Parathyroid adenoma (tissue), 2 donors: ENCODE measurements around the gene MFAP1.
A peak's percentile ranks its signal among the peaks of the same experiment; 100 is the strongest.

Experiments
- H2AFZ ChIP-seq: fragments of 300-600 bp; sonication (generic); one replicate; pipeline ENCODE4 v1.7.0; 2017; ENCODE audit warnings: antibody characterized with exemption, mild to moderate bottlenecking
- H3K27ac ChIP-seq: fragments of 300-600 bp; sonication (generic); one replicate; pipeline ENCODE4 v1.7.0; 2017
- H3K27me3 ChIP-seq: fragments of 300-600 bp; sonication (generic); one replicate; pipeline ENCODE4 v1.7.0; 2017; ENCODE audit warnings: low read length; ENCODE audit not compliant: control insufficient read depth, insufficient read depth
- H3K36me3 ChIP-seq: fragments of 300-600 bp; sonication (generic); one replicate; pipeline ENCODE4 v1.7.0; 2017; ENCODE audit warnings: low read length; ENCODE audit not compliant: control insufficient read depth, insufficient read depth
- H3K4me1 ChIP-seq: fragments of 300-600 bp; sonication (generic); one replicate; pipeline ENCODE4 v1.7.0; 2017; ENCODE audit warnings: control low read depth
- H3K4me2 ChIP-seq: fragments of 300-600 bp; sonication (generic); one replicate; pipeline ENCODE4 v1.7.0; 2017; ENCODE audit warnings: low read length
- H3K4me3 ChIP-seq: fragments of 300-600 bp; sonication (generic); one replicate; pipeline ENCODE4 v1.7.0; 2017; ENCODE audit warnings: low read depth, low read length
- H3K79me2 ChIP-seq: fragments of 300-600 bp; sonication (generic); one replicate; pipeline ENCODE4 v1.7.0; 2017; ENCODE audit warnings: control low read depth
- H3K9ac ChIP-seq: fragments of 300-600 bp; sonication (generic); one replicate; pipeline ENCODE4 v1.7.0; 2017; ENCODE audit warnings: mild to moderate bottlenecking
- H3K9me3 ChIP-seq: fragments of 300-600 bp; sonication (generic); one replicate; pipeline ENCODE4 v1.7.0; 2017; ENCODE audit warnings: low read length; ENCODE audit not compliant: control insufficient read depth
- CTCF ChIP-seq: fragments of 300-600 bp; sonication (generic); IDR thresholded peaks from one replicate; pipeline ENCODE4 v1.7.0; 2017; ENCODE audit warnings: antibody characterized with exemption, mild to moderate bottlenecking
- donor health status: primary hyperparathyroidism.

MFAP1 gene

GRCh38 chr15:43789409-43789808 lies 35.1 kb downstream of the MFAP1 start:
- no peak overlapping the region for H2AFZ ChIP-seq

GRCh38 chr15:43779016-43779415 lies 45.5 kb downstream of the MFAP1 start:
- no peaks in the 10 kb centered on the region for H3K79me2 ChIP-seq
- H3K4me1 ChIP-seq = no peaks in the 10 kb centered on the region
- H3K4me2 ChIP-seq = no peak overlapping the region
- no peak overlapping the region for H3K9ac ChIP-seq
- H3K27me3 ChIP-seq = no peaks in the 10 kb centered on the region
- TF ChIP-seq CTCF = no peak
- H3K27ac ChIP-seq = no peak overlapping the region
- no peaks in the 10 kb centered on the region for H3K9me3 ChIP-seq
- no peak overlapping the region for H3K4me3 ChIP-seq
- no peak overlapping the region for H2AFZ ChIP-seq
- H3K36me3 ChIP-seq = no peaks in the 10 kb centered on the region

More at GRCh38 chr15:43789409-43789808, 35.1 kb downstream of the MFAP1 start:
- Histone ChIP-seq H3K4me2 (no peak overlapping the region), H3K27me3 (no peaks in the 10 kb centered on the region), H3K4me3 (no peak overlapping the region), H3K9me3 (no peaks in the 10 kb centered on the region), H3K9ac (no peak overlapping the region), H3K36me3 (no peaks in the 10 kb centered on the region), H3K79me2 (peaks cover 5% of the 10 kb centered on the region), H3K4me1 (no peaks in the 10 kb centered on the region), H3K27ac (no peak overlapping the region)
- TF ChIP-seq CTCF = no peak

- Histone ChIP-seq H3K4me2 (peak overlapping the region; percentile 93), H3K79me2 (no peaks in the 10 kb centered on the region), H3K4me3 (peak overlapping the region; percentile 79), H3K27me3 (no peaks in the 10 kb centered on the region), H3K9ac (no peak overlapping the region), H3K27ac (peak overlapping the region; percentile 60), H3K4me1 (no peaks in the 10 kb centered on the region), H3K36me3 (no peaks in the 10 kb centered on the region), H2AFZ (peak overlapping the region; percentile 93), H3K9me3 (no peaks in the 10 kb centered on the region)
- peak; percentile 50 for TF ChIP-seq CTCF
Observed at GRCh38 chr15:43777267-43777914, 47.1 kb downstream of the MFAP1 start.

- no peaks in the 10 kb centered on the region for H3K36me3 ChIP-seq
- no peaks in the 10 kb centered on the region for H3K27me3 ChIP-seq
- peak within 1 kb of the TSS; percentile 93 for H2AFZ ChIP-seq
- H3K4me2 ChIP-seq = peak within 1 kb of the TSS; percentile 93
- peak within 1 kb of the TSS; percentile 60 for H3K27ac ChIP-seq
- no peaks in the 10 kb centered on the region for H3K9me3 ChIP-seq
- no peak within 1 kb of the TSS for H3K9ac ChIP-seq
- no peak for TF ChIP-seq CTCF
- H3K4me3 ChIP-seq = peak within 1 kb of the TSS; percentile 79
- H3K79me2 ChIP-seq = no peaks in the 10 kb centered on the region
- H3K4me1 ChIP-seq = no peaks in the 10 kb centered on the region
Observed at GRCh38 chr15:43776718-43777266, 47.7 kb downstream of the MFAP1 start, which contains the start of gene ELL3. TSS of gene ELL3 (minus strand) at chr15:43776966. CDS start at chr15:43776901, 65 bp downstream.
